Panc1 (cell line): ENCODE results near the gene BHLHA15.

Experiments used
- CTCF ChIP-seq: fragments of 450-650 bp; IDR thresholded peaks from 2 replicates; pipeline ENCODE4 v1.5.1; 2017; ENCODE audit warnings: mild to moderate bottlenecking
- POLR2AphosphoS5 ChIP-seq: IDR thresholded peaks from 2 replicates; pipeline ENCODE4 v1.6.1; 2012; ENCODE audit warnings: mild to moderate bottlenecking, low read depth, low read length, moderate library complexity
- SIN3A ChIP-seq: IDR thresholded peaks from 2 replicates; pipeline ENCODE4 v1.6.1; 2012; ENCODE audit warnings: low read depth, mild to moderate bottlenecking, low read length, moderate library complexity, borderline replicate concordance; ENCODE audit not compliant: insufficient read depth

- TF ChIP-seq CTCF (no peak), SIN3A (no peak), POLR2AphosphoS5 (no peak)
Measured at GRCh38 chr7:98251231-98251600, 40.0 kb downstream of the BHLHA15 start.
